K562 (cell line): ENCODE results near the gene FKBP8. TPM values are rescaled to one million over a fixed set of nuclear protein-coding genes. Genes with fewer than 3 reads are reported as not detected.

Source experiments
- ATAC-seq: fragments of 200-7000 bp; cut with Tn5 transposase; 3 replicates; pipeline ENCODE4 v1.9.1; 2020; ENCODE audit warnings: moderate library complexity
- BruUV-seq: library from RNA; stranded (reverse); fragments of 400-500 nt; replicated peaks from 2 replicates; lab custom pipeline; 2021; lab: Mats Ljungman, UMichigan
- CTCF ChIA-PET: fragments of 300-600 bp; formaldehyde crosslinking; extraction: SDS; loops from one replicate; lab custom pipeline; 2021; ENCODE audit warnings: low intra/inter-chr PET ratio; lab: Yijun Ruan, JAX
- POLR2A ChIA-PET: fragments of 300-600, 350-650 bp; sonication (Branson Sonifier 250); formaldehyde crosslinking; extraction: SDS; loops from one replicate; lab custom pipeline; 2021; ENCODE audit warnings: antibody characterized with exemption, inconsistent platforms; lab: Yijun Ruan, JAX
- DNase-seq, 4 experiments: peaks; one replicate each; pipeline versions ENCODE4 v3.0.0 to v3.0.0-alpha.2; 2011 to 2018; ENCODE audit warnings: low spot score in 3 of 4, mixed read lengths in 3 of 4; ENCODE audit errors: extremely low read depth in 1 of 4
- FAIRE-seq: peaks from 2 replicates; lab custom pipeline; 2011; peaks lifted over from hg19 to GRCh38; lab: Jason Lieb, UNC
- H2AFZ ChIP-seq: 2 replicates; pipeline ENCODE4 v1.6.0; 2011; ENCODE audit warnings: low read depth, low read length, control low read depth, inconsistent platforms
- H3K27ac ChIP-seq: fragments of 200-600 bp; 3 replicates; pipeline ENCODE4 v1.8.0; 2011; ENCODE audit warnings: low read depth, mild to moderate bottlenecking, control low read depth, inconsistent platforms, low read length, moderate library complexity, mixed read lengths; ENCODE audit errors: extremely low read depth
- H3K27me3 ChIP-seq, 2 experiments: fragments of 300-600 bp in 1 of 2; 2 replicates in 1 of 2; 3 replicates in 1 of 2; pipeline versions ENCODE4 v1.6.0 to v1.8.0; 2011; ENCODE audit warnings: inconsistent platforms in 2 of 2, low read length in 2 of 2, mild to moderate bottlenecking in 1 of 2, mixed read lengths in 1 of 2, moderate library complexity in 1 of 2; ENCODE audit not compliant: control insufficient read depth in 2 of 2, insufficient read depth in 2 of 2
- H3K36me3 ChIP-seq: fragments of 300-600 bp; 3 replicates; pipeline ENCODE4 v1.8.0; 2011; ENCODE audit warnings: mild to moderate bottlenecking, low read length, inconsistent platforms; ENCODE audit not compliant: control insufficient read depth, insufficient read depth
- H3K4me1 ChIP-seq, 2 experiments: fragments of 200-600 bp in 1 of 2; replicated peaks in 1 of 2; 2 replicates in 1 of 2; 3 replicates in 1 of 2; pipeline versions ENCODE4 v1.5.1 to v1.8.0; 2011; ENCODE audit warnings: inconsistent platforms in 2 of 2, low read length in 2 of 2, mild to moderate bottlenecking in 1 of 2, mixed read lengths in 1 of 2, moderate library complexity in 1 of 2; ENCODE audit not compliant: control insufficient read depth in 2 of 2, insufficient read depth in 2 of 2
- H3K4me2 ChIP-seq: 2 replicates; pipeline ENCODE4 v1.6.1; 2011; ENCODE audit warnings: low read length, control low read depth, inconsistent platforms, mixed read lengths; ENCODE audit not compliant: insufficient read depth
- H3K4me3 ChIP-seq: fragments of 200-600 bp; sonication (generic), shearing (Covaris generic); 2 replicates; pipeline ENCODE4 v1.5.1; 2016; ENCODE audit warnings: control low read depth, inconsistent platforms
- H3K79me2 ChIP-seq: fragments of 200-600 bp; 3 replicates; pipeline ENCODE4 v1.8.0; 2011; ENCODE audit warnings: low read length, inconsistent platforms; ENCODE audit not compliant: control insufficient read depth, insufficient read depth
- H3K9ac ChIP-seq, 2 experiments: 2 replicates each; pipeline versions ENCODE4 v1.6.0 to v1.6.1; 2011; ENCODE audit warnings: low read depth in 2 of 2, low read length in 2 of 2, control low read depth in 1 of 2, inconsistent platforms in 1 of 2, mild to moderate bottlenecking in 1 of 2, mixed read lengths in 1 of 2; ENCODE audit not compliant: insufficient read depth in 1 of 2
- H3K9me1 ChIP-seq: one replicate; pipeline ENCODE4 v1.6.0; 2011; ENCODE audit warnings: inconsistent platforms, mild to moderate bottlenecking, low read length, moderate library complexity; ENCODE audit not compliant: control insufficient read depth, insufficient read depth
- H3K9me3 ChIP-seq: replicated peaks from 2 replicates; pipeline ENCODE4 v1.5.1; 2011; ENCODE audit warnings: low read depth, low read length, inconsistent platforms; ENCODE audit not compliant: control insufficient read depth, insufficient read depth
- H4K20me1 ChIP-seq: replicated peaks from 2 replicates; pipeline ENCODE4 v1.6.1; 2011; ENCODE audit warnings: low read length, inconsistent platforms, mixed read lengths; ENCODE audit not compliant: control insufficient read depth, insufficient read depth
- EGR1 ChIP-seq: fragments of 450-650 bp; conservative IDR thresholded peaks from 2 replicates; pipeline ENCODE4 v1.6.1; 2017; ENCODE audit warnings: mild to moderate bottlenecking
- GATA2 ChIP-seq: sonication (generic); formaldehyde crosslinking; IDR thresholded peaks from 2 replicates; pipeline ENCODE4 v1.4.0; 2020; ENCODE audit warnings: mild to moderate bottlenecking, missing genetic modification reagents
- MAZ ChIP-seq, 2 experiments: fragments of 450-650 bp in 1 of 2; sonication (generic) in 1 of 2; formaldehyde crosslinking; IDR thresholded peaks in 1 of 2; conservative IDR thresholded peaks in 1 of 2; 2 replicates each; pipeline versions ENCODE4 v1.4.0 to v1.5.0; 2020; ENCODE audit warnings: mild to moderate bottlenecking in 1 of 2, missing genetic modification reagents in 1 of 2
- RBFOX2 ChIP-seq: fragments of 200-400 bp; formaldehyde crosslinking; IDR thresholded peaks from 2 replicates; pipeline ENCODE4 v1.6.1; 2017; ENCODE audit warnings: low read depth, mild to moderate bottlenecking, low read length, moderate library complexity
- RBM15 ChIP-seq: fragments of 200-400 bp; formaldehyde crosslinking; IDR thresholded peaks from 2 replicates; pipeline ENCODE4 v1.6.1; 2018; ENCODE audit warnings: mild to moderate bottlenecking, low read length, moderate library complexity; ENCODE audit not compliant: insufficient read depth
- SAFB ChIP-seq: fragments of 200-400 bp; formaldehyde crosslinking; IDR thresholded peaks from 2 replicates; pipeline ENCODE4 v1.6.1; 2017; ENCODE audit warnings: low read depth, low read length, borderline replicate concordance
- SMARCE1 ChIP-seq: fragments of 450-650 bp; IDR thresholded peaks from 2 replicates; pipeline ENCODE4 v1.7.1; 2016; ENCODE audit warnings: mild to moderate bottlenecking
- WGBS: fragments of 100-300 bp; shearing (Covaris generic); methylation state at CpG from one replicate; pipeline ENCODE4 v1.1.6; 2016; ENCODE audit warnings: low coverage, mixed read lengths; ENCODE audit not compliant: insufficient coverage; ENCODE audit errors: missing lambda C conversion rate; 5-methylcytosine and 5-hydroxymethylcytosine counted together
- in situ Hi-C: fragments of 300-500 bp; cut with MboI; formaldehyde crosslinking; loops from 4 replicates; pipeline ENCODE4 v1.15.0; 2018; ENCODE audit warnings: inconsistent platforms, mixed read lengths
- intact Hi-C: fragments of 100-400 bp; cut with micrococcal nuclease; formaldehyde crosslinking; loops from 2 replicates; pipeline ENCODE4 v1.14.2; 2022
- polyA plus RNA-seq, 8 experiments: library from polyadenylated mRNA; depleted of rRNA in 4 of 8; stranded (reverse) in 5 of 8; unstranded in 3 of 8; fragments of >200 nt; fragmentation: Nextera tagmentation in 2 of 8; fragmentation: Illumina TruSeq in 1 of 8; extraction: Ambion mirVana in 2 of 8; extraction: Trizol in 1 of 8; gene quantifications; 2 replicates each; pipeline versions ENCODE4 v1.2.1 to v1.2.3, GENCODE V29; 2011 to 2014; ENCODE audit warnings: inconsistent platforms in 1 of 8, missing spikeins in 1 of 8
- total RNA-seq, 7 experiments: library from RNA; depleted of rRNA in 6 of 7; stranded (reverse); fragments of >200 nt in 6 of 7; fragmentation: Illumina TruSeq in 2 of 7; extraction: Trizol in 2 of 7; gene quantifications; 2 replicates each; pipeline versions ENCODE4 v1.2.1 to v1.2.3, GENCODE V29; 2011 to 2021; ENCODE audit warnings: low replicate concordance in 1 of 7

Gene FKBP8
- total and polyA plus RNA-seq, 9 of the 15 experiments (the other 6 are each of a cell fraction or from before 2014, with no cell fraction given) = 0.46 to 236 (median 104) TPM

- peak in 1 of 2 experiments; percentile 31; a peak in 1 of 4 replicates for TF ChIP-seq MAZ (CRISPR knock-in tag; conservative IDR thresholded peaks at IDR 0.05 in 1 of 2, IDR thresholded peaks at IDR 0.05 in 1 of 2)
- TF ChIP-seq SAFB = no peak
- 0 out of 2 replicates have a peak, but pooled peaks have one; percentile 27 for TF ChIP-seq SMARCE1
- no peak for TF ChIP-seq EGR1
- peak; percentile 33; the same call in 1 of the 2 replicates for TF ChIP-seq GATA2 (CRISPR knock-in tag)
Observed at GRCh38 chr19:18507021-18507726, 36.2 kb downstream of the FKBP8 start (continued).

- H2AFZ ChIP-seq = no peak overlapping the region
- CTCF ChIA-PET = no interaction called here
- ATAC-seq (no peak), FAIRE-seq (no peak), DNase-seq (no peak)
- POLR2A ChIA-PET = interaction anchor here (0.6 to 9.2 kb wide), 7 partner anchors 9 to 269 kb away, joined by 3 to 84 read pairs (median 3); partner anchors contain the start of gene ELL
- H3K79me2 ChIP-seq = peaks cover 97% of the 10 kb centered on the region
- H3K4me2 ChIP-seq = no peak overlapping the region
- no peak overlapping the region; the same call in 2 of the 3 replicates for H3K27ac ChIP-seq
- no peak for TF ChIP-seq RBM15
- 0 out of 2 replicates have a peak, but pooled peaks have one; percentile 27 for TF ChIP-seq RBFOX2
- peaks cover 23 to 73% of the 10 kb centered on the region in 2 experiments for H3K4me1 ChIP-seq
- intact Hi-C loops (no loop called here), in situ Hi-C loops (no loop called here)
- H3K4me3 ChIP-seq = no peak overlapping the region
- peak overlapping the region in 1 of 2 experiments; percentile 84; a peak in 3 of 4 replicates for H3K9ac ChIP-seq
- BruUV-seq = no TSS peak
- no peaks in the 10 kb centered on the region for H3K9me3 ChIP-seq
- WGBS = 73% methylated on average over 19 of the region's 19 CpGs
- H4K20me1 ChIP-seq = peaks cover 88% of the 10 kb centered on the region
- H3K9me1 ChIP-seq = peaks cover 31% of the 10 kb centered on the region
- peaks cover 8% of the 10 kb centered on the region; the same call in 2 of the 3 replicates for H3K36me3 ChIP-seq
- no peaks in the 10 kb centered on the region for H3K27me3 ChIP-seq
Observed at GRCh38 chr19:18506101-18506930, 37.1 kb downstream of the FKBP8 start.
